ENCODE results near the gene SLC22A31. TPM values are rescaled to one million over a fixed set of nuclear protein-coding genes. Genes with fewer than 3 reads are reported as not detected.

The SLC22A31 gene
- total RNA-seq, 1 donor from 2014 or later, result not detected

DNA sequence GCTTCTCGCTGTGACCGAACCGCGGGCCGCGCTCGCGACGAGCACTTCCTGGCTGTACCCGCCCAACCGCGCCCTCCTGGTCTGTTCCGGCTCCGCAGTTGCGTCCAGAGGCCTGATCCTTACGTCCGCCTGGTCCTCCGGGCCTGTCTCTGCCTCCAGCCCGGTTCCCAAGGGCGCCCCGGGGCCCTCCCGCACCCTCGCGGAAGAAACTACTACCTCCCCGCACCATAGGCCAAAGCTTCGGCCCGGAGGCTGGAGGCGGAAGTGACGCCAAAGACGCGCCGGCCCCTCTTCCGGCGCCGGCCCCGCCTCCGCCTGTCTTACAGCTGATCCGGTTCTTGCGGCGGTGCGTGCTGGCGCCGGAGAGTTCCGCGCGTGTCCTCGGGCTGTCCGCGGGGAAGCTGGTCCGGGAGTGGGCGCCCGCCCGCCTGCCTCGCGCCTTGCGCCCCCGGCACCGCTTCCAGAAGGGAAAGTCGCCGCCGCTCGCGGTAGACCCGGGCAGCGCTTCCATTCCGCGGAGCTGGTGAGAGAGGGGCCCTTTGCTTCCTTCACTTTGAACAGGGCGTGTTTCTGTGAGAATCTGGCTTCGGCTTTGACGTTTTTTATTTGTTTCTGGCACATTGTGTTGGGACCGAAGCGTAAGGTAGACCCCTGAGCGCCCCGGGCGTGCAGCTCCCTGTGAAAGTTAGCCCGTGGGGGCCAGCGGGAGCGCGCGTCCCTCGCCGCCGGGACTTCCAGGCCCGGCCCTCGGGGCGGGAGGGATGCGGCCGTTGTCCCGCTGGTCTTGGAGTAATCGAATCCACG, 17.3 kb upstream of the SLC22A31 start, which contains the start of gene ZNF778:
TSS of gene ZNF778 (plus strand) at position 316 of the 804 bp plus-strand sequence. CDS start 3,425 bp downstream, outside the sequence.
- intact Hi-C loops (cut with DNase I), result loop anchor here (2.0 to 10.0 kb wide), 5 partner anchors 123 to 645 kb away; partner anchors contain the start of genes ACSF3, APRT and ZC3H18
- peak; percentile 92 for DNase-seq (ENCODE audit: low spot score)

DNA sequence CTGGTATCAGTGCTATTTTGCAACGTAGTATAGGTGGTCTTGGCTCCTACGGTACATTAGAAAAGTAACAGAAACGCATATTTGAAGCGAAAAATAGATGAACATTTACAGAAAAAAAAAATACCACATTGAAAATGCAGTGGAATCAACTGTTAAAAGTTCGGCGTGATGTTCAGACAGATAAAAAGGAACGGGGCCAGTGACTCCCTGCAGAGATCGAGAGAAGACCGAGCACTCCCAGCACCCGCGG, 16.7 kb upstream of the SLC22A31 start:
- no peak for DNase-seq (ENCODE audit: low spot score)
- intact Hi-C loops (cut with DNase I), result loop anchor here (2.0 to 10.0 kb wide), 5 partner anchors 122 to 645 kb away; partner anchors contain the start of genes ACSF3, APRT and ZC3H18

DNA sequence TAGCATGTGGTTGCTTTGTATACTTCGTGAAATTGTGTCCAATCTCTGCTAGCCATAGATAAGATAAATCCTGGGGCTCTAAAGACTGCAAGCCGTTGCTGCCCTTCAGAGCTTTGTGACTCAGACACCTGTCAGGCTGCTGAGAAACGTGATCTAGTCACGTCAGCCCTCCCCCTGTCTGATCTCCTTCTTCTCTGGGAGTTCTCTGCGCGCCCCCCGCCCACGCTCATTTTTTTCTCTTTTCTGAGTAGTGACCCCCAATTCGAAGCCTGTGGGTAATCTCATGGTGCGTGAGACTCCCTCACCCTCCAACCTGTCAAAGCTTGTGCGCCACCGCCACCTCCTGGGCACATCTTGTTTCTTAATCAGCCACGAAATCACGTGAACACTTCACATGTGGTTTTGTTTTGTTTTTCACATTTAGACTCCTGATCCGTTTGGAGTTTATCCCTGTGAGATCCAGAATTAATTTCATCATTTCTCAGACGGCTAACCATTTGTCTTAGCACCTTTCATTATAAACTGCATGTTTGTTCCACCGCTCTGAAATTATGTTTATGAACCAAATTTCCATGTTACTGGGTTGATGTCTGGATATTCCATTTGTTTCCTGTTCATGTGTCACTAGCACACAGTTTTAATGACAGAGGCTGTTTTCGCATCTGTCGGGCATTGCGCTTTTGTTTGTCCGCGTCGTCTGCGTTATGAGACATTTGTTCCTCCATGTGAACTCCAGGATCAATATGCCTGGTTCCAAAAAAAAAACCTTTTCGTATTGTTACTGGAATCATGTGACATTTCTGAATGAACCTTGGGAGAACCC, 16.2 kb upstream of the SLC22A31 start:
- peak; percentile 85 for DNase-seq (ENCODE audit: low spot score)
- intact Hi-C loops (cut with DNase I), result loop anchor here (2.0 to 10.0 kb wide), 5 partner anchors 122 to 644 kb away; partner anchors contain the start of genes ACSF3, APRT and ZC3H18

DNA sequence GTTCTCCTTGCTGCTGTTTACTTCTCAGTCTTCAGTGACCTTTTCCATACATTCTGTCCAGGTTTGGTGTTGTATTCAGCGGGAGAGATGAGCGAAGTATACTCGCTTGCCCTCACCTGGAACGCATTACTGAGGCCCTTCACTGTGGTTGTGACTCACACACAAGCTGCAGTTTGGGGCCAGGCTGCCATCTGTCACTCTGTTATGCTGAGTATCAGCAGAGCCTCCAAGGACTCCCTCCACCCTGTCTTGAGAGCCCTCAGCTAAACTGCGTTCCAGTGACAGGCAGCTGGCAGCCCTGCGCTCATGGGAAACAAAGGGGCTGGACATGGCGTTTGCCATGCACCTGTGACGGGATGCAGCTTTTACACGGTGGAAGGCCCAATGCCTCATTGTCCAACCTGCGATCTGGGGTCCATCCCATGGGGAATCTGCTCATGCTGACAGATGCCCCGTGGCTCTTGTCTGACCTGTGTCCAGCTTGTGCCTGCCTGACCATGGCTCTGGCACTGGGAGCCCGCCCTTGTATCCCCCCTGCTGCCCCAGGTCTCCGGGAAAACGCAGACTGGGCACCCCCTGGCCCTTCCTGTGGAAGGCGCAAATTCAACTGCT, 10.7 kb upstream of the SLC22A31 start:
- DNase-seq (ENCODE audit: low spot score), result no peak
- intact Hi-C loops (cut with DNase I), result loop anchor here (10.0 kb wide), 1 partner anchor 116 kb away; the partner anchor contains the start of gene ACSF3

DNA sequence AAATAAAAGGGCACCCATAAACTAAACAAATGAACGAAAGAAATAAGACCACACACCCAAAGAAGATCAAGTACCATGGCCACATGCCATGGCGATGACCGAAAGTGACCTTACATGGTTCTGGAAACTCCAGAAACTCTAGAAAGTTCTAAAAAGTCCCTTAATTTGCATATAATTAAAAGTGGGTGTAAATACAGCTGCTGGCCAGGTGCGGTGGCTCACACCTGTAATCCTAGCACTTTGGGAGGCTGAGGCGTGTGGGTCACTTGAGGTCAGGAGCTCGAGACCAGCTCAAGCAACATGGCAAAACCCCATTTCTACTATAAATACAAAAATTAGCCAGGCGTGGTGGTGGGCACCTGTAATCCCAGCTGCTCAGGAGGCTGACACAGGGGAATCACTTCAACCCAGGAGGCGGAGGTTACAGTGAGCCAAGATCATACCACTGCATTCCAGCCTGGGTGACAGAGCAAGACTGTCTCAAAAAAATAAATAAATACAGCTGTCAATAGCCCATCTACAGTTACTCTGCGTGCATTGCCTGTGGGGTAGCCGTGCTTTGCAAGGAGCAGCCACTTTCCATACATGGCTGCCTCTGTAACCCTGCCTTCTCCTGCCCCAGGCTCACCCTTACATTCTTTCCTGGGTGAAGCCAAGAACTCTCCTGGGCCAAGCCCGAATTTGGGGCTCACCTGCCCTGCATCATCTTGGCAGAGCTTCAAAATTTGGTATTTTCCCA, 10.0 kb upstream of the SLC22A31 start:
- intact Hi-C loops (cut with DNase I), result loop anchor here (10.0 kb wide), 1 partner anchor 116 kb away; the partner anchor contains the start of gene ACSF3
- DNase-seq (ENCODE audit: low spot score), result no peak

DNA sequence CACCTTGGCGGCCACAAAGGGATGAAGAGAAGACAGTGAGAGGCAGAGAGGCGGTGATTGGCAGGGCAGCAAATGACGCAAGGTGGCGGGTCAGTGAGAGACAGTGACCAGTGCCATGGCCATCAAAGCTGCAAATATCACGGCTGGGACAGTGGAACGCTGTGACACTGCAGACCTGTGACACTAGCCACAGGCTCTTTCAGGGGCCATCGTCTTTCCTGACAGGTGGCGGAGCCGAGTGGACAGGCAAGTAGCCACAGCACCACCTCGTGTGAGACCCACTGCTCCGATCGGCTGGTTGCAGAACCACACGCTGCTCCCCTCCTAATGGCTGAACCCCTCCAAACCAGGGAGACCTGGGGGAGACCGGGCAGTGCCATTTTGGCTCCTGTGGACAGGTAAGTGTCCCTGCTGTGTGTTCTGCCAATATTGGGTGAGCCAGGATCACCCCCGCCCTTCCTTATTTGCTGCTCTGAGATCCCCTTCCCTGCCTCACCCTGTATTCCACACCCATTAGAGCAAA, 9.2 kb upstream of the SLC22A31 start:
- intact Hi-C loops (cut with DNase I), result loop anchor here (10.0 kb wide), 1 partner anchor 115 kb away; the partner anchor contains the start of gene ACSF3

DNA sequence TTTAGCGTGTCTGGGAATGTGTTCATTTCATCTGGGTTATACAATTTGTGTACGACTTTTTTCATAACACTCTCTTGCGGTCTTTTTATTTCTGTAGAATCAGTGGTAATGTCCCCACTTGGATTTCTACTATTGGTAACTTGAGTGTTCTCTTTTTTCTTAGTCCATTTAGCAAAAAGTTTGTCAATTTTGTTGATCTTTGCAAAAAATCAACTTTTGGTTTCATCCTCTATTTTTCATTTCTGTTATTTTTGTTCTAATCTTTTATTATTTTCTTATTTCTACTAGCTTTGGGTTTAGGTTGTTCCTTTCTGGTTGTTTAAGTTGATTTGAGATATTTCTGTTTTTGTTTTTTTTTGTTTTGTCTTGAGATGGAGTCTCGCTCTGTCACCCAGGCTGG, 7.7 kb upstream of the SLC22A31 start:
- intact Hi-C loops (cut with DNase I), result no loop called here
- no peak for DNase-seq (ENCODE audit: low spot score)

More for the DNA sequence above, 9.2 kb upstream of the SLC22A31 start:
- DNase-seq (ENCODE audit: low spot score), result no peak

DNA sequence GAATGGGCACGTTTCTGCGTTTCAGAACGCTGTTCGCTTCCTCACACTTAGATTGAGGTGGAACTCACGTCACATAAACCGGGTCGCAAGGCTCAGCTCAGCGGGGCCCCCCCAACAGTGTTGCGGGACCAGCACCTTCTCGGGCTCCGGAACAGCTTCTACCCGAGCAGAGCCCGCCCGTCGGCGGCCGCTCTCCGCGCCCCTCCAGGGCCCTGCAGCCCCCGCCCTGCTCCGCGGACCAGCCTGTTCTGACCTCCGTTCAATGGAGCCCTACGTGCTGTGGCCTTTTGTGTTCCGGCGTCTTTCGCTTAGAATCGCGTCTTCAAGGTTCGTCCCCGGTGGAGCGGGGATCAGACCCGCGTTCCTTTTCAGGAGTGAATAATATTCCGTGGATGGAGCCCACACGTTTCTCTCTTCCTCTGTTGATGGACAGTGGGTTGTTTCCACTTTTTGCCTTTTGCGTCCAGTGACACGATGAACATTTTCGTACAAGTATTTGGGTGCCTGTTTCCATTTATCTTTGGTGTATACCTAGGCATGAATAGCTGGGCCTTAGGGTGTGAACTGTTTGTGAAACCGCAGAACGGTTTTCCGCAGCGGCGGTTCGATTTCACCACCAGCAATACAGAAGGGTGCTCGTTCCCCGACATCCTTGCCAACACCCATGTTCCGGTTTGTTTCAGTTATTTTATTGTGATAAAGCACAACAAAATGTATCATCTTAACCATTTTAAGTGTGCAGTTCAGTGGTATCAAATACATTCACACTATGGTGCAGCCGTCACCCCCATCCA, 2.3 kb upstream of the SLC22A31 start:
- intact Hi-C loops (cut with DNase I), result no loop called here
- DNase-seq (ENCODE audit: low spot score), result no peak

DNA sequence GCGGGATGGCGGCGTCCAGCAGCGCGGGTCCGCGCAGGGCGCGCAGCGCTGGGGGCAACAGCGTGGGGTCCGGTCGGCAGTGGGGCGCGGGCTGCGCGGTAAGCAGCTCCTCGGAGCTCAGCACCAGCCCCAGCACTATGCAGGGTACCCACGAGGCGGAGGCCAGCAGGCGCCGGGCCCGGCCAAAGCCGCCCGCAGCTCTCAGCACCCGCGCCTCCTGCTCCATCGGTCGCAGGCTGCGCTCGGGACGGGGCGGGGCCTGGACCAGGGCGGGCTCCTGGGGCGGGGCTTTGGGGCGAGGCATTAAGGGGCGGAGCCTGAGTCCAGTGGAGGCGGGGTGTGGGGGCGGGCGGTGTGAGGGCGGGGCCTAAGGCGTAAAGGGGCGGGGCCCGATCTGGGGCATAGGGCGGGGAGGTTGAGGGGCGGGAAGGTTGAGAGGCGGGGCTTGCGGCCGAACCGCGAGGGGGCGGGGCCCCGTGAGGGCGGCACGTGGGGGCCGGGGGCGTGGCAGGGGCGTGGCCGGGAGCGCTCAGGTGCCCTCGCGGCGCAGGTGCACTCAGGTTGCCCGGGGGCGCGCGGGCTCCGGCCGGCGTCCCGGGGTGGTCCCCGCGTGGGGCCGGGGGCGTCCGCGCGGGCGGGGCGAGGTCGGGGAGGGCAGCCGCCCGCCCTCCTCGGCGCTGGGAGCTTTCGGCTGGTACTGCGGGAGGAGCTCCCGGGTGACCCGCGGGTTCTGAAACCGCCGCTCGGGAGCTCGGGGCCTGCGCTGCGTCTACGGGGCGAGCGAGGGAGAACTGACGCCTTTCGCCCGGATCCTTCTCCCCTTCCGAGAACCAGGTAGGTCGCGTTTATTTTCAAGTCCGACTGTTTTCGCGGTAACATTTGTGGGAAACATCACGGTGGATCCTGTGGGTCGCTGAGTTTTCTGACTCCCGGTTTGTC, 1.4 kb upstream of the SLC22A31 start:
- DNase-seq (ENCODE audit: low spot score), result peak; percentile 86
- intact Hi-C loops (cut with DNase I), result no loop called here

DNA sequence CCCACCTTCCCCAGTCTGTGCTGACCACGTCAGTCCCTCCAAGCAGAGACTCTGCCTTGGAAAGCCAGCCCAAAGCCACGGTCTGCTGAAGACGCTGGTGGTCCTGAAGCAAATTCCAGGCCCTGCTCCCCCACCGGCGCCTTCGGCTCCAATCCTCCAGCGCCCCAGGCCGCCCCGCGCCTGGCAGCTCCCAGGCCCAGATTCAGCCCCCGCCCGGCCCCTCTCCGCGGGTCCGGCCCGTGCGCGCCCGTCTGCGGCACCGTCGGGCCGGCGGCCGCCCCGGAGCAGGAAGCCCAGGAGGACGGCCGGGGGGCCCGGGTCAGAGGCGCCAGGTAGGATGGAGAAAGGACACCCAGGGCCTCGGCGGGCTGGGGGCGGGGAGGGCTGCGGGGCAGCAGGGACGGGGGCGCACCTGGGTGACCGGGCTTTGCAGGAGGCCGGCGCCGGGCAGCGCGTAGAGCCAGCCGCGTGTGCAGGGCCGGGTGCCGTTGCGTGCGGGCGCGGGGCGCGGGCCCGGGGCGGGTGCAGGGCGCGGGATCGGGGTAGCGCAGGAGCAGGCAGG, 594 bp upstream of the SLC22A31 start:
- no peak for DNase-seq (ENCODE audit: low spot score)
- intact Hi-C loops (cut with DNase I), result no loop called here

DNA sequence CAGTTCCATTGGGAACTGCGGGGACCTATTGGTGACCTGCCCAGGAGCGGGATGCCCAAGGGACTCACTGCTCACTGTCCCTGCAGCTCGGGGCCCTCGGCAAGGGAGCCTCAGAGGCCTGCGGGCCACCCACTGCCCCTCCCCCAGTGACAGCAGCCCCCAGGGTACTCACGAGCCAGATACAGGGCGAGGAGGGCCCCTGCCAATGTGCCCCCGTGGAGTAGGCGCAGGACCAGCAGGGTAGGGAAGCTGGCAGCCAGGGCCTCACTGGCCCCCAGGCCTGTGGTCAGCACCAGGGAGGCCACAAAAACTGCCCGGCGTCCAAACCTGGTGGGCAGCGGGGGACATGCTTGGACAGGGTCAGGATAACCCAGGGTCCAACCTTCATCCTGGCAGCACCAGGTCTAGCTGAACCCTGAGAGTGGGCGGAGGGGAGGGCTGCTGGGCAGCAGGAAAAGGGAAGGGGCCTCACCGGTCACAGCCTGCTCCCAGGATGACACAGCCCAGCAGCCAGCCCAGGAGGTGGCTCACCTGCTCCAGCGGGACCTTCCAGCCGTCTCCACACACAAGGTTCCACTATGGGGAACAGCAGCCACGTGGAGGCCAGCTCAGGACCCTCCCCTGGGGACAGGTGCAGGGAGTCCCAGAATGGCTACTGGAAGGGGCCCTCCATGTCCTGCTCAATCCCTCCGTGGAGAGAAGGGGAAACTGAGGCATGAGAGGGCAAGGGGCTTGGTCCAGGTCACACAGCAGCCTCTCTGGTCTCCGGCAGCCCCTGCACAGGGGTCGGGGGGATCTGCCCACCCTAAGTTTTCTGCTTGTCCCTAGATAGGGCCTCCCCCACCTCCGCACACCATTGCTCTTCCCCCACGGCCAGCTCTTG, 855 bp downstream of the SLC22A31 start:
- no peak for DNase-seq (ENCODE audit: low spot score)
- intact Hi-C loops (cut with DNase I), result no loop called here

DNA sequence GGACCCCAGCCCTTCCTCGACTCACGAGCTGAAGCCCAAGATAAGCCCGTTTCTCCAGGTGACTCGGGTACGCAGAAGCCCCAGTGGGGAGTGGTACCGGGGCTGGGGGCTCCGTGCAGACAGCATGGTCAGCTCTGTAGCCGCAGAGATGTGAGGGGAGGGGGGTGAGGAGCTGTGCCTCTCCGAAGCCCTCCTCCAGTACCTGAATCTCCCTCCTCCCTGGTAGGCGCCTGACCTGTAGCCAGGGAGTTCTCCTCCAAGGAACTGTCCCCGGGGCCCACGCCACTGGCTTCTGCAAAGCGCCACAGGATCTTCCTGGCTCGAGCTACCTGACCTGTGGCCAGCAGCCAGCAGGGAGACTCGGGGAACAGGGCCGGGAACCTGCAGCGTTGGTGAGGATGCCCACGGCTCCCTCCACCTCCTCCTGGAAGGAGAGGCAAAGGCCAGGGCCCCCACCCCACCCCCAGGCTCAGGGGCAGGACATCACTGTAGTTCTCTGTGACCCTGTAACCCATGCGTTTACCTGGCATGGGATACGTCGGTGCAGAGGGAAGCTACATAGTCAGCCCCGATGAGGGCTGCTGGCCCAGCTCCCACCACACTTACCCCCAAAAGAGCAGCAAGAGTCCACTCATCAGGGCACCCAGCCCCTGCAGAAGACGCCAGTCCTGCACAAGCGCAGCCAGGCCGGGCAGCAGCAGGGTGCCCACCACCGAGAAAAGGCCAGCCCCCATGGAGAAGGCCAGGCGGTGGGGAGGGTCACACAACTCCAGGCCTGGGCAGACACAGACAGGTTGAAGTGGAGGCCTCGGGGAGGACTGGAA, 1.7 kb downstream of the SLC22A31 start:
- intact Hi-C loops (cut with DNase I), result no loop called here
- DNase-seq (ENCODE audit: low spot score), result no peak

DNA sequence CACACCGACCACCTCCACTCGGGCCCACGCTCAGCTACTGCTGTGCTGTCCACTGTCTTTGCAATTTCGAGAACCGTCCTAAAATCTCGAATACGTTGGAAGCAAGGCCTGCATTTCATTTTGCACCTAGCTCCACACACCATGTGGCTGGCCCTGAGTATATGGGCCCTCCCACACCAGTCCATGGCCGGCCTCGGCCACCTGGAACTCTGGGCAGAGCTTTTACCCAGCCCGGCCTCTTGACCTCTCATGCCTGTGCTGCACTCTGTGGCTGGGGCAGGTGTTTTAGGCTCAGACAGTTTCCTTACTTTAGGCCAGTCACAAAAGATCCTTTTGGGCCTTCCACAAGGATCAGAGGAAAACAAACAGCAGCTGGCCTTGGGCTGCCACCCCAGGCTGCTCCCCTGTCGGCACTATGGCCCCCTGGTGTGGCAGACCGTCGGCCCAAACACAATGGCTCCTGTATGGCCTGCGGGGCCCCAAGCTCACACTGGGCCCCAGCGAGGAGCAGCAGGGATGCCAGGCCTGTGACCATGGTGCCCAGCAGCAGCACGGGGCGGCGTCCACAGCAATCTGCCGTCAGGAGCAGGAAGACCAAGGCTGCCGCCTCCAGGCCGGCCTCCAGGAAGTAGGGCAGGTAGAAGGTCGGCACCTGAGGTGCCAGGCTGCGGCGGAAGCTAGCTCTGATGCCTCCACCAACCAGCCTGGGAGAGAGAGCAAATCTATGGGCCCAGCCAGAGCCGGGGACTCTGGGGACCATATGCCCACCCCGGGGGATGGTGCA, 2.5 kb downstream of the SLC22A31 start:
- no peak for DNase-seq (ENCODE audit: low spot score)

DNA sequence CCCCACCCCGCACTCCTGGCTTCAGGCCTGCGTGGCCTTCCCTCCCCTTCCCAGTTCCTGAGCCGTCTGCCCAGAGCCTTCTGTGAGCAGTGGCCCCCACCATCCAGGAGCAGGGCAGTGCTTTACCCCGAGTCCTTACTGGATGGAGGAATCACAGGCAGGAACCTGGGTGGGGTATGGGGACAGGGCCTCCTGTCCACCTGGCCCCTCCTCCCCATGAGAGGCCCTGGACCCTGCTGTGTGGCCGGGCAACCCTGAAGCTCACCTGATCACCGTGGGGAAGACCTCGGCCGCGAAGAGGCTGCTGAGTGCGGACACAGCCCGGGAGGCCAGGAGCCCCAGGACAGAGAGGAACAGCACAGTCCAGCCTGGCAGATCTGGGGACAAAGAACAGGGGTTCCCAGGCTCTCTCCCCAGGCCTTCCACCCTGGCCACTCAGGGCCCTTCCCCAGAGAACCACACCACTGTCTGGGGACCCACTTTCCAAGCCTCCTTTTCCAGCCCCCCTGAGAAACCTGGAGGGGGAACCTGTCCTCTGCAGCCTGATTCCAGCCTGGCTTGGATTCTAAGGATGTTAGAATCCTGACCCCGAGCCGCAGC, 3.2 kb downstream of the SLC22A31 start:
- intact Hi-C loops (cut with DNase I), result no loop called here

More for the DNA sequence above, 2.5 kb downstream of the SLC22A31 start:
- intact Hi-C loops (cut with DNase I), result no loop called here

More for the DNA sequence above, 3.2 kb downstream of the SLC22A31 start:
- no peak for DNase-seq (ENCODE audit: low spot score)
